Measurements from ENCODE around the gene COL27A1. TPM values are rescaled to one million over a fixed set of nuclear protein-coding genes. Genes with fewer than 3 reads are reported as not detected.

COL27A1 gene
- total and polyA plus RNA-seq, 5 donors from 2014 or later = 0.30 TPM; not detected in 4

GRCh38 chr9:114286146-114286679 lies 130.9 kb downstream of the COL27A1 start:
- H3K27ac ChIP-seq (ENCODE audit: insufficient read depth, low read length, poor library complexity, severe bottlenecking) = no peak overlapping the region
- Mint-ChIP-seq H3K4me1 (peaks cover 0 to 4% (median 0%) of the 10 kb centered on the region in 4 donors), H3K27me3 (peaks cover 3% of the 10 kb centered on the region), H3K4me3 (no peak overlapping the region), H3K27ac (no peak overlapping the region), H3K9me3 (no peaks in the 10 kb centered on the region), H3K36me3 (no peaks in the 10 kb centered on the region)
- H3K27me3 ChIP-seq (ENCODE audit: control insufficient read depth, insufficient read depth, low read length) = no peaks in the 10 kb centered on the region
- H3K9me3 ChIP-seq (ENCODE audit: control insufficient read depth in 2 of 2, low read length in 2 of 2) = no peaks in the 10 kb centered on the region
- no peaks in the 10 kb centered on the region for H3K36me3 ChIP-seq (ENCODE audit: control insufficient read depth, insufficient read depth, low read length)
- no peak for DNase-seq
- ATAC-seq (ENCODE audit: low read depth in 2 of 2) = no peak
- H3K4me3 ChIP-seq (ENCODE audit: low read depth, low read length) = no peak overlapping the region
- no peaks in the 10 kb centered on the region for H3K4me1 ChIP-seq (ENCODE audit: control insufficient read depth, insufficient read depth, low read length, poor library complexity, severe bottlenecking)

GRCh38 chr9:114287001-114287762 lies 131.8 kb downstream of the COL27A1 start:
- Mint-ChIP-seq H3K9me3 (no peaks in the 10 kb centered on the region), H3K4me3 (no peak overlapping the region), H3K4me1 (peaks cover 0 to 4% (median 0%) of the 10 kb centered on the region in 4 donors), H3K36me3 (no peaks in the 10 kb centered on the region), H3K27ac (no peak overlapping the region), H3K27me3 (peaks cover 4% of the 10 kb centered on the region)
- H3K27me3 ChIP-seq (ENCODE audit: control insufficient read depth, insufficient read depth, low read length) = no peaks in the 10 kb centered on the region
- DNase-seq (no peak), ATAC-seq (ENCODE audit: low read depth in 2 of 2) (no peak)
- H3K4me1 ChIP-seq (ENCODE audit: control insufficient read depth, insufficient read depth, low read length, poor library complexity, severe bottlenecking) = no peaks in the 10 kb centered on the region
- H3K27ac ChIP-seq (ENCODE audit: insufficient read depth, low read length, poor library complexity, severe bottlenecking) = no peak overlapping the region
- H3K4me3 ChIP-seq (ENCODE audit: low read depth, low read length) = no peak overlapping the region
- H3K36me3 ChIP-seq (ENCODE audit: control insufficient read depth, insufficient read depth, low read length) = no peaks in the 10 kb centered on the region
- no peaks in the 10 kb centered on the region for H3K9me3 ChIP-seq (ENCODE audit: control insufficient read depth in 2 of 2, low read length in 2 of 2)

- H3K9me3 ChIP-seq (ENCODE audit: control insufficient read depth in 2 of 2, low read length in 2 of 2) = no peaks in the 10 kb centered on the region
- DNase-seq = no peak
- no peaks in the 10 kb centered on the region for H3K9me3 Mint-ChIP-seq
- H3K36me3 Mint-ChIP-seq = no peaks in the 10 kb centered on the region
- H3K27ac Mint-ChIP-seq = no peak overlapping the region
- peaks cover 0 to 4% (median 0%) of the 10 kb centered on the region in 4 donors for H3K4me1 Mint-ChIP-seq
- no peak overlapping the region for H3K27ac ChIP-seq (ENCODE audit: insufficient read depth, low read length, poor library complexity, severe bottlenecking)
- H3K36me3 ChIP-seq (ENCODE audit: control insufficient read depth, insufficient read depth, low read length) = no peaks in the 10 kb centered on the region
- peaks cover 4% of the 10 kb centered on the region for H3K27me3 Mint-ChIP-seq
- no peaks in the 10 kb centered on the region for H3K27me3 ChIP-seq (ENCODE audit: control insufficient read depth, insufficient read depth, low read length)
- no peaks in the 10 kb centered on the region for H3K4me1 ChIP-seq (ENCODE audit: control insufficient read depth, insufficient read depth, low read length, poor library complexity, severe bottlenecking)
- ATAC-seq (ENCODE audit: low read depth in 2 of 2) = no peak
- no peak overlapping the region for H3K4me3 Mint-ChIP-seq
- H3K4me3 ChIP-seq (ENCODE audit: low read depth, low read length) = no peak overlapping the region
Observed at GRCh38 chr9:114287763-114288192, 132.4 kb downstream of the COL27A1 start.

GRCh38 chr9:114288193-114289091 lies 133.1 kb downstream of the COL27A1 start:
- DNase-seq = no peak

GRCh38 chr9:114289106-114289505 lies 133.8 kb downstream of the COL27A1 start:
- H3K4me1 Mint-ChIP-seq = peaks cover 0 to 4% (median 0%) of the 10 kb centered on the region in 4 donors
- H3K27ac Mint-ChIP-seq = no peak overlapping the region

More at GRCh38 chr9:114288193-114289091, 133.1 kb downstream of the COL27A1 start:
- Histone ChIP-seq H3K36me3 (ENCODE audit: control insufficient read depth, insufficient read depth, low read length) (no peaks in the 10 kb centered on the region), H3K4me1 (ENCODE audit: control insufficient read depth, insufficient read depth, low read length, poor library complexity, severe bottlenecking) (no peaks in the 10 kb centered on the region), H3K27me3 (ENCODE audit: control insufficient read depth, insufficient read depth, low read length) (no peaks in the 10 kb centered on the region), H3K9me3 (ENCODE audit: control insufficient read depth in 2 of 2, low read length in 2 of 2) (no peaks in the 10 kb centered on the region), H3K27ac (ENCODE audit: insufficient read depth, low read length, poor library complexity, severe bottlenecking) (no peak overlapping the region), H3K4me3 (ENCODE audit: low read depth, low read length) (no peak overlapping the region)
- Mint-ChIP-seq H3K9me3 (peaks cover 0 to 3% (median 0%) of the 10 kb centered on the region in 7 donors), H3K27ac (no peak overlapping the region), H3K4me3 (no peak overlapping the region), H3K4me1 (peaks cover 0 to 4% (median 0%) of the 10 kb centered on the region in 4 donors), H3K36me3 (no peaks in the 10 kb centered on the region), H3K27me3 (peaks cover 9% of the 10 kb centered on the region)
- ATAC-seq (ENCODE audit: low read depth in 2 of 2) = no peak

GRCh38 chr9:114289571-114290481 lies 134.5 kb downstream of the COL27A1 start:
- Histone ChIP-seq H3K9me3 (ENCODE audit: control insufficient read depth in 2 of 2, low read length in 2 of 2) (peaks cover 5 to 7% of the 10 kb centered on the region in 2 experiments), H3K36me3 (ENCODE audit: control insufficient read depth, insufficient read depth, low read length) (no peaks in the 10 kb centered on the region), H3K4me3 (ENCODE audit: low read depth, low read length) (no peak overlapping the region), H3K27ac (ENCODE audit: insufficient read depth, low read length, poor library complexity, severe bottlenecking) (no peak overlapping the region), H3K27me3 (ENCODE audit: control insufficient read depth, insufficient read depth, low read length) (no peaks in the 10 kb centered on the region), H3K4me1 (ENCODE audit: control insufficient read depth, insufficient read depth, low read length, poor library complexity, severe bottlenecking) (no peaks in the 10 kb centered on the region)
- ATAC-seq (ENCODE audit: low read depth in 2 of 2) (no peak), DNase-seq (no peak)
- Mint-ChIP-seq H3K4me3 (no peak overlapping the region), H3K36me3 (no peaks in the 10 kb centered on the region), H3K27ac (no peak overlapping the region), H3K27me3 (peaks cover 11% of the 10 kb centered on the region), H3K4me1 (peaks cover 0 to 4% (median 0%) of the 10 kb centered on the region in 4 donors), H3K9me3 (peaks cover 0 to 5% (median 3%) of the 10 kb centered on the region in 7 donors)

More at GRCh38 chr9:114289106-114289505, 133.8 kb downstream of the COL27A1 start:
- DNase-seq (no peak), ATAC-seq (ENCODE audit: low read depth in 2 of 2) (no peak)
- H3K27me3 Mint-ChIP-seq = peaks cover 11% of the 10 kb centered on the region
- no peaks in the 10 kb centered on the region for H3K36me3 Mint-ChIP-seq
- H3K27ac ChIP-seq (ENCODE audit: insufficient read depth, low read length, poor library complexity, severe bottlenecking) = no peak overlapping the region
- no peaks in the 10 kb centered on the region for H3K27me3 ChIP-seq (ENCODE audit: control insufficient read depth, insufficient read depth, low read length)
- H3K4me1 ChIP-seq (ENCODE audit: control insufficient read depth, insufficient read depth, low read length, poor library complexity, severe bottlenecking) = no peaks in the 10 kb centered on the region
- no peaks in the 10 kb centered on the region for H3K36me3 ChIP-seq (ENCODE audit: control insufficient read depth, insufficient read depth, low read length)
- peaks cover 0 to 3% (median 0%) of the 10 kb centered on the region in 7 donors for H3K9me3 Mint-ChIP-seq
- H3K4me3 ChIP-seq (ENCODE audit: low read depth, low read length) = no peak overlapping the region
- no peaks in the 10 kb centered on the region for H3K9me3 ChIP-seq (ENCODE audit: control insufficient read depth in 2 of 2, low read length in 2 of 2)
- no peak overlapping the region for H3K4me3 Mint-ChIP-seq

- no peaks in the 10 kb centered on the region for H3K36me3 Mint-ChIP-seq
- DNase-seq (no peak), ATAC-seq (ENCODE audit: low read depth in 2 of 2) (no peak)
Observed at GRCh38 chr9:114290561-114290986, 135.2 kb downstream of the COL27A1 start.

More at GRCh38 chr9:114290561-114290986, 135.2 kb downstream of the COL27A1 start:
- Mint-ChIP-seq H3K9me3 (peaks cover 2 to 11% (median 6%) of the 10 kb centered on the region in 7 donors), H3K4me1 (peaks cover 0 to 4% (median 0%) of the 10 kb centered on the region in 4 donors), H3K4me3 (no peak overlapping the region), H3K27ac (no peak overlapping the region), H3K27me3 (peaks cover 11% of the 10 kb centered on the region)
- no peak overlapping the region for H3K4me3 ChIP-seq (ENCODE audit: low read depth, low read length)
- H3K36me3 ChIP-seq (ENCODE audit: control insufficient read depth, insufficient read depth, low read length) = no peaks in the 10 kb centered on the region
- no peak overlapping the region for H3K27ac ChIP-seq (ENCODE audit: insufficient read depth, low read length, poor library complexity, severe bottlenecking)
- H3K4me1 ChIP-seq (ENCODE audit: control insufficient read depth, insufficient read depth, low read length, poor library complexity, severe bottlenecking) = no peaks in the 10 kb centered on the region
- peaks cover 10 to 14% of the 10 kb centered on the region in 2 experiments for H3K9me3 ChIP-seq (ENCODE audit: control insufficient read depth in 2 of 2, low read length in 2 of 2)
- H3K27me3 ChIP-seq (ENCODE audit: control insufficient read depth, insufficient read depth, low read length) = no peaks in the 10 kb centered on the region
